Skeletal muscle tissue (tissue), 4 donors: ENCODE results near the gene BCL11B. TPM values are rescaled to one million over a fixed set of nuclear protein-coding genes. Genes with fewer than 3 reads are reported as not detected.

ENCODE experiments used
- H3K27ac ChIP-seq: one replicate; pipeline ENCODE4 v1.7.0; 2013; ENCODE audit warnings: mild to moderate bottlenecking, low read depth, low read length, inconsistent platforms
- H3K27me3 ChIP-seq, 3 donors: one replicate each; pipeline ENCODE4 v1.7.0; 2013; ENCODE audit warnings: low read length in 3 of 3; ENCODE audit not compliant: control insufficient read depth in 3 of 3, insufficient read depth in 3 of 3
- H3K36me3 ChIP-seq, 3 donors: one replicate each; pipeline ENCODE4 v1.7.0; 2013; ENCODE audit warnings: low read length in 3 of 3; ENCODE audit not compliant: control insufficient read depth in 3 of 3, insufficient read depth in 3 of 3
- H3K4me1 ChIP-seq, 3 donors: one replicate each; pipeline ENCODE4 v1.7.0; 2013; ENCODE audit warnings: low read length in 3 of 3, mild to moderate bottlenecking in 3 of 3; ENCODE audit not compliant: control insufficient read depth in 3 of 3, insufficient read depth in 3 of 3
- H3K4me3 ChIP-seq, 3 donors: one replicate each; pipeline ENCODE4 v1.7.0; 2013; ENCODE audit warnings: low read length in 3 of 3
- H3K9ac ChIP-seq, 3 donors: one replicate each; pipeline ENCODE4 v1.7.0; 2013; ENCODE audit warnings: low read length in 3 of 3, mild to moderate bottlenecking in 3 of 3, moderate library complexity in 2 of 3, low read depth in 1 of 3
- H3K9me3 ChIP-seq, 3 donors: one replicate each; pipeline ENCODE4 v1.7.0; 2013; ENCODE audit warnings: low read length in 3 of 3; ENCODE audit not compliant: control insufficient read depth in 3 of 3
- total RNA-seq: library from RNA; depleted of rRNA; stranded (reverse); fragments of >200 nt; gene quantifications from one replicate; pipeline ENCODE4 v1.2.3, GENCODE V29; 2014
- donor health status: Osteomylitis.

Gene BCL11B
- total RNA-seq, 1 donor from 2014 or later, result 1.0 TPM

DNA sequence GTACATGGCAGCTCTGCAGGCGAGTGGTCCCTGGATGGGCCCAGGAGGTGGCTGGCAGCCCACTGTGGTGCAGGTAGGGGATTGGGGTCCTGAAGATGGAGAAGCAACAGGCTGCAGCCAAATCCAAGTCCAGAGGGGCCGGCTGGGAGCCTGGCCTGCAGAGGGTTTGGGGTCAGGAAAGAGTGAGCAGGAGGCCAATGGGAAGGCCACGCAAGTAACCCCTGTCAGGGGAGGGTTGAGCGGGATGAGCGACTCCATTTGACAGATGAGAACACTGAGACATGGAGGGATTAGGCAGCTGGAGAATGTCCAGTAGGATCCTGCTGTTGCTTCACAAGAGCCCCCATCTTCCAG lies 136.0 kb downstream of the BCL11B start:
- Histone ChIP-seq H3K4me3 (no peak overlapping the region), H3K27me3 (peaks cover 0 to 15% (median 13%) of the 10 kb centered on the region in 3 donors), H3K9ac (no peak overlapping the region), H3K4me1 (no peaks in the 10 kb centered on the region), H3K27ac (no peak overlapping the region), H3K9me3 (no peaks in the 10 kb centered on the region), H3K36me3 (no peaks in the 10 kb centered on the region)

DNA sequence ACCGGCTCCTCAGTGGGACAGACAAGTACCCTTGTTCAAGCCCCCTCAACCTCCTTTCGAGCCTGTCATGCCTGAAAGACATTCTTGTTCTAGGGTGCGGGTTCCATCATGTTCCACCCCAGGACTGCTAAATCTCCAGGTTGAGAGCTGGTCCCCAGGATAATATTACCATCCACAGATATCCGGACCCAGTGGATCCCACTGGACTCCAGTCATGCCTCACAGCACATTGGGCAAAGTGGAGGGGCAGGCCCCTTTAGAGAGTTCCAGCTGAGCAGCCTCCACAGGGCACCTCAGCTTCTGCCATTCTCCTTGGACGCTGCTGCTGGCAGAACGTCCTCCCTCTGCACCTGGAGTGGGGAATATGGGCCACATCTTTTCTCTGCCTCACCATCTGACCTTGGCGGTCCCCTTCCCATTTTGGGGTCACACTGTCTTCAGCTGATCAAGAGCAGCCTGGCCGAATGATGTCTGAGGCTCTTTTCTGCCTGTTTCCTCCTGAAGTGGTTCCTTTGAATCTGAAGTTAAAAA lies 137.4 kb downstream of the BCL11B start:
- H3K4me1 ChIP-seq, result no peaks in the 10 kb centered on the region
- no peaks in the 10 kb centered on the region for H3K36me3 ChIP-seq
- H3K9me3 ChIP-seq, result no peaks in the 10 kb centered on the region
- H3K4me3 ChIP-seq, result no peak overlapping the region
- peaks cover 0 to 15% (median 15%) of the 10 kb centered on the region in 3 donors for H3K27me3 ChIP-seq
- H3K27ac ChIP-seq, result no peak overlapping the region
- H3K9ac ChIP-seq, result no peak overlapping the region

DNA sequence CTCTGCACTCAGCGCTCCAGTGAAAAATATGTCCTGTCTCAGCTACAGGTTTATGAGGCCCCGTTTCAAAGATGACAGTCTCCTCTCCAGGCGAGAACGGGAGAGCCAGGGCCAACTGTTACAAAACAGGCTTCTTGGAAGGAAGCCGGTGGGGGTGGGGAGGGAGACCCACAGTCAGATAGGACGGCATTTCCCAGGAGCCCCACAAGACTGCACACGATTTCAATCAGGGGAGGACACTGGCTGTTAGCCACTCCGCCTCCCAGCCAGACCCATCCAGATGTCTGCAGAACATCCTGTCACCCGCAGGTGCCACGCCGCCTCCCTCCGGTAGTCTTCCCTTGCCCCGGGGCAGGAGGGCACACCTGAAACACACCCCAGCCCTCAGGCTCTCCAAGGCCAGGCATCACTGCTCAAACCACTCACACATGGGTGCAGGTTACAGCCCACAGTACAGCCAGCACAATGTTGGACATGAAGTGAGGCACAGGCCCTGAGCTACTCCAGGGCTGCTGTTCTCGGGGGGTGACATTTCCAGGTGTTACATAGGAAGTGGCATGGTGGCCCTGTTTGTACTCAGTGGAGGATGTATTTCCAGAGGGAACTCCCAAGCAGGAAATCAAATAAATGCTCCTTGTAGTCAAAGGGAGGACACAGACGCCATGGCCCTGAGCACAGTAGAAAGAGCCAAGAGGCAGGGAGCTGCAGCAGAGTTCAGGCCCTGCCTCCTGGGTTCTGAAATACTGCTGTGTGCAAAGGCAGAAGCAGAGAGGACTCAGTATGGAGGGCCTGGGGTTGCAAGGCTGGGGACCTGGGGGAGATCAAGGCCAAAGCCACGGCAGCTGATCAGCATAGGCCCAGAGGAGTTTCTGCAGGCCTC lies 138.1 kb downstream of the BCL11B start:
- no peaks in the 10 kb centered on the region for H3K4me1 ChIP-seq
- no peak overlapping the region for H3K9ac ChIP-seq
- H3K27ac ChIP-seq, result no peak overlapping the region
- peaks cover 0 to 16% (median 15%) of the 10 kb centered on the region in 3 donors for H3K27me3 ChIP-seq
- no peak overlapping the region for H3K4me3 ChIP-seq
- no peaks in the 10 kb centered on the region for H3K36me3 ChIP-seq
- no peaks in the 10 kb centered on the region for H3K9me3 ChIP-seq

DNA sequence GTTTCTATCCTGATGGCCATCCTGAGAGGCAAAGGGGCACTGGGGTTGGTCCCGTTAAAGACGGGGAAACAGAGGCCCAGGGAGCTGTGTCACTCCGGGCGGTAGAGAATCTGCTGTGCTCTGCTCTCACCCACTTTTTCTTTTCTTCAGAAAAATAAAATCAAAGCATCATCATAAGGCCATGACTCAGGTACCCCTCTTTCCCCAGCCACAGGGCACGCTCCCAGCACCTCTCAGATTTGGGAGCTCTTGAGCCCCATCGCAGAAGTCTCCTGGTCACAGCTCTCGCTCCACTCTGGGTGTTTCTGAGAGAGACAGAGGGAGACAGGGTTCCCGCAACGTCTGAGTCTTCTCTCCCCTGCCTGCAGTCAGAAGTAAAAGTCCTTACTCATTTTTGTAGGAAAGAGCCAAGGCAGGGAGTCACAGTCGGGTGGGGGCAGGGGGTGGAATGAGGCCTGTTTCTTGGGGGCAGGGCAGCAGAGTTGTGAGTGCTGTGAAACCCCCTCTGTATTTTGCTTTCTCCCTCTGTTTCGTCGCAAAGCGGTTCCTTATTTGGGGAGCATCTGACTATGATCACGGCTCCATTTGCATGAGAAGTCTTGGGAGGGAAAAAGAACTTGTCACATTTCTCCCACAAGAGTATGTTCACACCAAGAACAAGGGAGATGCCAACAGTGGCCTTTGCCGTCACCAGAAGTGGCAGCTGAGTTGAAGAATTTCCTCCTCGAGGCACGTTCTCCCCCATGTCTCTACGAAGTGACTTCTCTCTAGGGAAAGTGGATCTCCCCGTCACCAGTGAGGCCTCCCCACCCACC lies 139.0 kb downstream of the BCL11B start:
- no peaks in the 10 kb centered on the region for H3K4me1 ChIP-seq
- no peak overlapping the region for H3K27ac ChIP-seq
- no peaks in the 10 kb centered on the region for H3K36me3 ChIP-seq
- H3K4me3 ChIP-seq, result no peak overlapping the region
- peaks cover 0 to 18% (median 10%) of the 10 kb centered on the region in 3 donors for H3K27me3 ChIP-seq
- H3K9ac ChIP-seq, result no peak overlapping the region
- no peaks in the 10 kb centered on the region for H3K9me3 ChIP-seq

DNA sequence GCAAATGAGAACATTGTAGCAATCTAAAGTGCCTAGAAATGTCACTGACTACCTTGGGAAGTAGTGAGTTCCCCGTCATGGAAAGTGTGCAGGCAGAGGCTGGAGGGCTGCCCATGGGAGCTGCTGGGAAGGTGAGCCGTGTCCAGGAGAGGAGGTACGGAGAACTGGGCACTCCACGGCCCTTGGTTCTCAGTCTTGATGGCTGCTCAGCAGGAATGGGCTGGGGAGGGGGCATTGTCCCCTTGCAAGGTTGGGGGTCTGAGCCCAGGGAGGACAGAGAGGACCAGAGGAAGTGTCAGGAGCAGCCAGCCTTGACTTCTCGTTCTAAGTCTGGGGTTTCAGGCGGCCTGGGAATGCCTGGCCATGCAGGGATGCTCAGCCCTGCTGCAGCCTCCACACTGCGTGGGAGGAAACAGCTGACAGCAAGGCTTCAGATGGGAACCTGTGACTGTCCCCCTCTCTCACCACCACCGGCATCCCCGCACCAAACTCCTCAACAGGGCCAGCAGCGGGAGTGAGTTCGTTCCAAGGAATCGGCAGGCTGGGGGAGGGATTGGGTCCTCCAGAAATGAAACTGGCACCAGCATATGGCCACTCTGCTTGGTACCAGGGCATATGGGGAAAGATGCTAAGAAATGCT lies 140.2 kb downstream of the BCL11B start:
- Histone ChIP-seq H3K27me3 (peaks cover 0 to 18% (median 10%) of the 10 kb centered on the region in 3 donors), H3K9ac (no peak overlapping the region), H3K4me3 (no peak overlapping the region), H3K4me1 (no peaks in the 10 kb centered on the region), H3K36me3 (no peaks in the 10 kb centered on the region), H3K27ac (no peak overlapping the region), H3K9me3 (no peaks in the 10 kb centered on the region)

DNA sequence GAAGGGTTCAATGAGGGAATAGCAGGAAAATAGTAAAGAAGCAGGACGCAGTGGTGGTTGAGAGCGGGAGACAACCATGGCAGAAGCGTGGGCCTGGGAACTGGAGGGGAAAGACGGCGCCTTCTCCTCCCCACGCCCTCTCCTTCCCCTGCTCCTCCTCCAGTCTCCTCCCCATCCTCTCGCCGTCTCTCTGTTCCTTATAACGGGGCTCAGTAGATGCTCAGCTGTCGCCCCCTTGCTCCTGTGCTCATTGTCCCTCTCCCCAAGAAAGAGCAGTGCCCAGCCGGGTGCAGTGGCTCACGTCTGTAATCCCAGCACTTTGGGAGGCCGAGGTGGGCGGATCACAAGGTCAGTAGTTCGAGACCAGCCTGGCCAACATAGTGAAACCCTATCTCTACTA lies 142.0 kb downstream of the BCL11B start:
- no peak overlapping the region for H3K9ac ChIP-seq
- H3K4me1 ChIP-seq, result no peaks in the 10 kb centered on the region
- H3K9me3 ChIP-seq, result no peaks in the 10 kb centered on the region
- no peak overlapping the region for H3K27ac ChIP-seq
- H3K27me3 ChIP-seq, result peaks cover 0 to 15% (median 8%) of the 10 kb centered on the region in 3 donors
- no peaks in the 10 kb centered on the region for H3K36me3 ChIP-seq
- no peak overlapping the region for H3K4me3 ChIP-seq

DNA sequence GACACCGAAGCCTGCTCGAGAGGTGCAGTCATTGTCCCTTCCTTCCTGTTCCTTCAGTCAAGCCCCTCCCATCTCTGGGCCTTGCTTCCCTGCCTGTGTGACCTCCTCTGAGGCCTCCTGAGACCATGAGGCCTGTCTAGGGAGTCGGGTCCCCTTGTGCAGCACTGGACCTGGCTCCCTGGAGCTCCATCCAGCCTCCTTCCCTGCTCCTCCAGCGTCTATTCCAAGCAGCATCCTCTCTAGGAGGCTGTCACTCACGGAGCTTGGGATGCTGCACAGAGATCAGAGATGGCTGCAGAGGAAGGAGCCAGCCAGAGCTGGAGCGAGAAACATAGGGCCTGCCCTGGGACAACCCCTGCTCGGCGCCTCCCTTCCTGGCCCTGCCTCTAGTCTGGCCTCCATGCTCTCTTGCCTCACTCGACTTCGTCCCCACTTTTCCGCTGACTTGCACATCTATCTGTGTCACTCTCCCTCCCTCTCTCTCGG lies 142.7 kb downstream of the BCL11B start:
- no peaks in the 10 kb centered on the region for H3K4me1 ChIP-seq
- no peak overlapping the region for H3K4me3 ChIP-seq
- no peaks in the 10 kb centered on the region for H3K9me3 ChIP-seq
- H3K27me3 ChIP-seq, result peaks cover 0 to 17% (median 7%) of the 10 kb centered on the region in 3 donors
- no peak overlapping the region for H3K9ac ChIP-seq
- no peak overlapping the region for H3K27ac ChIP-seq
- no peaks in the 10 kb centered on the region for H3K36me3 ChIP-seq

DNA sequence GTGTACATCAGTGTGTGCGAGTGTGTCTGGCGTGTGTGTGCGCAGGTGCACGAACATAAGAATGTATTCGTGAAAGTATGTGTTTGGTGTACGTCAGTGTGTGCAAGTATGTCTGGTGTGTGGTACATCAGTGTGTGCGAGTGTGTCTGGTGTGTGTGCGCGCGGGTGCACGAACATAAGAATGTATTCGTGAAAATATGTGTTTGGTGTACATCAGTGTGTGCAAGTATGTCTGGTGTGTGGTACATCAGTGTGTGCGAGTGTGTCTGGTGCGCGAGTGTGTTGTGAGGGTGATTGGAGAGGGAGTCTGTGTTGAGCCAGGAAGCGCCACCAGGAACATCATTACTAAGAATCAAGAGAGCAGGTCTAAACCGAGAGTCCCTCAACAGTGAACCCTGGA lies 143.8 kb downstream of the BCL11B start:
- Histone ChIP-seq H3K9ac (no peak overlapping the region), H3K4me1 (no peaks in the 10 kb centered on the region), H3K27me3 (peaks cover 0 to 17% (median 9%) of the 10 kb centered on the region in 3 donors), H3K36me3 (no peaks in the 10 kb centered on the region), H3K9me3 (no peaks in the 10 kb centered on the region), H3K27ac (no peak overlapping the region), H3K4me3 (no peak overlapping the region)

DNA sequence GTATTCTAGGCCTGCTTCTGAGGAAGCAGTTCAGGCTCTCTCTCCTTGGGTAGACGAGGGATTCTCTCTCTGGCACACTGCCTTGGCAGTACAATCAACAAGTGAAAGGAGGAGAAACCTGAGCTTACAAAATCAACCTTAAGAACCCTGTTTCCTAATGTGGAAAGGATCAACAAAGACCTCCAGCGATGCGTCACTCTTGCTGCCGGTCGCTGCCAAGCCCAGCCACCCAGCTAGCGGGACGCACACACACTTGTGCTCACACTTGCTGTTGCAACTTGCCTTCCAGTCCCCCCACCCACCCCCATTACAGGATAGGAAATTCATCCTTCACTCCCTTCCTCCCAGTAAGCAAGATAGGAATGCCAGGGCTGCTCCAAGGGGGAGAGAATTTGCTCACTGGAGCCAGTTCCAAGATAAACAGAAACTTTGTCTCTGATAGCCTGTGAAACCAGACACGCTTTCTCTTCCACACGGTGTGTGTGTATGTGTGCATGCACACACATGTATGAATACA lies 144.3 kb downstream of the BCL11B start:
- Histone ChIP-seq H3K9me3 (no peaks in the 10 kb centered on the region), H3K27me3 (peaks cover 0 to 17% (median 10%) of the 10 kb centered on the region in 3 donors), H3K9ac (no peak overlapping the region), H3K36me3 (no peaks in the 10 kb centered on the region), H3K4me3 (no peak overlapping the region), H3K27ac (no peak overlapping the region), H3K4me1 (no peaks in the 10 kb centered on the region)
